GM03348 (cell line): ENCODE data around the gene RDH13.

ENCODE experiments used
- DNase-seq: peaks from one replicate; pipeline ENCODE4 v3.0.0; 2012; ENCODE audit warnings: low spot score

Gene RDH13

DNA sequence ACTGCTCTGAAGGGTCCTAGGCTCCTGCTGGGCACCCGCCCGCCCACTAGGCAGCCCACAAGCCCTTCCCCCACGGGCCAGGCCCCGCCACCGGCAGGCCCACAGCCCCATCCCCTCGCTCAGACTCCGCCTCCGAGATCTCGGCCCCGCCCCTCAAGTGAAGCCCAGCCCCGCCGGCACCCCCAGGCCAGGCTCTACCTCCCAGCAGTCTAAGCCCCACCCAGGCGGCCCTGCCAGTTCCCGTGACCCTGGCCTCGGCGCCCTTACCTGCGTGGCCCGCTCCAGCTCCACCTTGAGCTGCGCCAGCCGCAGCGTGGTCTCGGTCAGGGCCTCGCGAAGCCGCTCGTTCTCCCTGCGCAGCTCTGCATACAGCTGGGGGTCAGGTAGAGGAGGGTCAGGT is 29.0 kb upstream of the RDH13 start:
- no peak for DNase-seq

DNA sequence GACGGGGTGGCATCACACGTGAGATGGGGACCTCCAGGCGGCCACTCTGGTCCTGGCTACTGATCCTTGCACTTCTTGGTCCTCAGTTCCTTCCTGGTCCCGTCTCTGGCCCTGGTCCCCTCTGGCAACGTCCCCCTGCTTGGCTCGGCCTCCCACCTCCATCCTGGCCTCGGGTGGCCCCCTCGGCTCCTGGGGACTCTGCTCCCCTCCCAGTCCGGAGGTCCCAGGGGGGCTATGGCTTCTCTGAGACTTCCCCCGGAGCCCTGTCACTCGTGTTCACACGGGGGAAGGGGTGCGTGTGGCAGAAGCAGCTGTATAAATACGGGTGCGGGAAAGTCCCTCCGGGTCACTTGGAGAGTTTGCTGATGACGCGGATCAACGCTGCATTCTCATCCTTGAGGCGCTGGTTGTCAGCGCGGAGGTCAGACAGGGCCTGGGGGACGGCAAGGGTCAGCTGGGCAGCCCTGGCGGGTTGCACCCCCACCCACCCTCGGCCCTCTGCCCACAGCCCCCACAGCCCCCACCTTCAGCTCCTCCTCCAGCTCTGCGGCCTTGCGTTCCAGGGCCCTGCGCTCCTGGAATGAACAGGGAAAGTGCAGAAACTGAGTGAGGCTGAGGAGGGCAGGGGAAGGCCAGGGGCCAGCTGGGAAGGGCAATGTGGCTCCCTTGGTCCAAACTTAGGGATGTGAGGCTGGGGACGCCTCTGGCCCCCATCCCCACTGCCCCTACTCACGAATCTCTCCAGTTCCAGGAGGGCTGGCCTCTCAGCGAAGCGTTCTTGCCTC is 28.4 kb upstream of the RDH13 start:
- DNase-seq = no peak

DNA sequence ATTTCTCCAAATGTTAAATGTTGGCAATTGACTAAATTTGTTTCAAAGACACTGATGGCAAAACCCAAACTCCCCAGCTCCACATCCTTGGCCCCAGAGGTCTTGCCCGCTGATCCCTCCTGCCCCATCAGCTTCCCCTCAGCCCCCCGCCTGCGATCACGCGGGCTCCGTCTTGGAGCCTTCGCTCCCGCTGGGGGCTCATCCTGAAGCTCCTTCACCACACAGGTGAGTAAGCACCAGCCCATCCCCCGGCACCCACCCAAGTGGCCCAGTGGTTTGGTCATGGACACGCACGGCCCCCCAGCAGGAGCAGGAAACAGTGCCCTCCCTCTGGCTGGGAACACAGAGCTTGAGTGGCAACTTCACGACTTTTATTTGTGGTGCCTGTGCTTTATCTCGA is 27.6 kb upstream of the RDH13 start:
- no peak for DNase-seq

DNA sequence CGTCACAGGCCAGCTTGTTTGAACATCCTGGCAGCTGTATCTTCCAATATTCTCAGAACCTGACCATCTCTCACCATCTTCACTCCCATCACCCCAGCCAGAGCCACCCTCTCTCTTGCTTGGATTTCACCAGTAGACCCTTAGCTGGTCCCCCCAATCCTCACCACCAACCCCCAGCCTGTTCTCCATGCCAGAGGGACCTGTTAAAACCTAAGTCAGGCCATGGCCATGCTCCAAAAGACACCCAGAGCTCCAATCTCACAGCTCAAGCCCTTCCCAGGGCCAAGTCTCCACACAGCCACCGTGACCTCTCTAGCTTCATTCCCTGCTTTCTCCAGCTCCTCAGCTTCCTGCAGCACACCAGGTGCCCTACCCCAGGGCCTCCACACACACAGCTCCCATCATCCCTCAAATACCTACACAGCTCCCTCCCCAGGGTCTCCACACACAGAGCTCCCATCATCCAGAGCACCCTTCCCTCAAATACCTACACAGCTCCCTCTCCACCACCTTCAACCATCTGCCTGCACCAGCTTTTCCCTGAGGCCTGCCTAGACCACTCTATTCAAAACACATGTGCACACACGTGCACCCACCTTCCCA is 26.5 kb upstream of the RDH13 start:
- DNase-seq = no peak

DNA sequence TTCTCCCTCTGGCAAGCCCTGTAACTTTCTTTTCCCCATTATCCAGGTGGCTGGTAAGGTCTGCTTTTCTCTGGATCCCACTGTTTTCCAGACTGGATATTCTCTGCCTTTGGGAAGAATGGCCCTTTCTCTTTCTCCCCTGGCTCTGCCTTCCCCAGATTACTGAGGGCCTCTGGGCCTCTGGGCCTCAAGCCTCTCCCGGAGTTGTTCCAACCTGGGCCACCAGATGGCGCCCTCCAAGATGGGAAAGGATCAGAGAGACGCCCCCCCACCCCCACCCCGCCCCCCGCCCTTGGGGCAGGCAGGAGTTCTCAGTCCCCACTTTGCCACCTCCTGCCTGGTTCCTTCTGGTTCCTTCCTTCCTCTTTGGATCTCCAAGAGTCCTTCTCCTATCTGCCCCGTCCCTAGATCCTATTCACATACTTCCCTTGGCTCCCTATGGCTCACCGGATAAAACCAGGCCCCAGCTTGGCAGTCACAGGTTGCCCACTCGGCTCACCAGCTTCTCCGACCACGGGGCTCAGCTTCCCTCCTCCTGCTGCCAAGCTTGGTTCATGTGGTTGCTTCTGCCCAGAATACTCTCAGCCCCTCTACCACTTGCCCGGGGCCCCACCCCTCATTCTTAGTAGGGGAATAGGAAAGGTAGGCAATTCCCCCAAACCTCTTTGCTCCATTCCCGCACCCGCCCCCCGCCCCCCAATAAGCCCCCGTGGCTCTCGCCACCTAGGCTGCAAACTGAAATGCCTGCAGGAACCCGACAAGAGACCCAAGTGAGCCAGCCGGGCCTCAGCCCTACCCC is 25.8 kb upstream of the RDH13 start:
- DNase-seq = peak; percentile 87

DNA sequence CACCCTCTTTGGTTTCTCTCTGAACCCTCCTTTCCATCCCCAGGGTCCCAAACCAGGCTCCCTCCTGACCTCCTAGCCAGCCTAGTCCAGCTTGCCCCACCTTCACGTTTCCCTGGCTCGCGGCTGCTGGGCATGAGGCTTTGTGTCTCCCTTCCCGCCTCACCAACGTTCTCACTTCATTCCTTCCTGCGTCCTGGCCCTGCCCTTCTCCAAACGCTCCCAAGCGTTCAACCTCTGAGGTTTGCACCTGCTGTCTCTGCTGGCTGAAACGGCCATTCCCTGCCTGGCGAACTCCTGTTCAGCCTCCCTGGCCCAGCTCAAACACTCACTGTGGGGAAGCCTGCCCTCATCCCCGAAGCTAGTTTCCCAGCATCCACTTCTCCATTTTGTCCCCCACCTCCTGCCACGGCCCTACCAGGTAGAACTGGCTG is 25.1 kb upstream of the RDH13 start:
- no peak for DNase-seq

DNA sequence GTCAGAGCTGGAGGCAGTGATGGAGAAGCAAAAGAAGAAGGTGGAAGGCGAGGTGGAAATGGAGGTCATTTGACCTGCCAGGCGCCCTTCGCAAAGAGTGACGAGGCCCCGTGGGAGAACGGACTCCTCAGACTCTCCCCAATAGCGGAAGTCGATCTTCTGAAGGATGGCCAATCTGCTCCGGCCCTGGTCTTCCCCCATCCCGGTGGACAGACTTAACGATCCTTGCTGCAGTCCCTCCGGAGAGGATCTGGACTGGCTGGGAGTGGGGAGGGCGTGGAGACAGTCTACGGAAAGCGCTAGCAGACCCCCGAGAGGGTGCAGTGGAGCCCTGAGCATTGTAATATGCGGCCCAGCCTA is 24.6 kb upstream of the RDH13 start:
- peak; percentile 48 for DNase-seq

DNA sequence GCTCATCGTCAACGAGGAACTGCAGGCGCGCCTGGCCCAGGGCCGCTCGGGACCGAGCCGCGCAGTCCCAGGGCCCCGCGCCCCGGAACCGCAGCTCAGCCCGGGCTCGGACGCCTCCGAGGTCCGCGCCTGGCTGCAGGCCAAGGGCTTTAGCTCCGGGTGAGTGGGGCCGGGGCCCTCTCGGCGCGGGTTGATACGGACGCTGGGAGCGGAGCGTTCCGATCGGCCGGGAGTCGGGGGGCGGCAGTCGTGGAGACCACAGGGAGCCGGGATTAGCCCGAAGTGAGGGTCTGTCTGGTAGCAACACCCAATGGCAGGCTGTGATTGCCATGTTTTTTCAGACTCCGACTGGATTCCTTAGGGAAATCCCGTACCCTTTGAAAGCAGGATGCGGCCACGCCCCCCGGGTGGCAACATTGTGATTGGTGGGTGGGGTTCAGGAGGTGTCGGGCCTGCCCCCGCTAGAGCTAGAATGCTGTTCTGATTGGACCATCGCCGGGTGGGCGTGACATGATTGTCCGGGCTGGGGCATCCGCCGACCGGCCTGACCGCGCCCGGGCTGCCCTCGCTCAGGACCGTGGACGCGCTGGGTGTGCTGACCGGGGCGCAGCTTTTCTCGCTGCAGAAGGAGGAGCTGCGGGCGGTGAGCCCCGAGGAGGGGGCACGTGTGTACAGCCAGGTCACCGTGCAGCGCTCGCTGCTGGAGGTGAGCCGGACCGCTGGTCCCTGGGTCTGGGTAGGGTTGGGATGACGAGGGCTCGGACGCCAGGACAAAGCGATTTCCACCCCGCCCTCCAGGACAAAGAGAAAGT is 24.0 kb upstream of the RDH13 start:
- peak; percentile 99 for DNase-seq

DNA sequence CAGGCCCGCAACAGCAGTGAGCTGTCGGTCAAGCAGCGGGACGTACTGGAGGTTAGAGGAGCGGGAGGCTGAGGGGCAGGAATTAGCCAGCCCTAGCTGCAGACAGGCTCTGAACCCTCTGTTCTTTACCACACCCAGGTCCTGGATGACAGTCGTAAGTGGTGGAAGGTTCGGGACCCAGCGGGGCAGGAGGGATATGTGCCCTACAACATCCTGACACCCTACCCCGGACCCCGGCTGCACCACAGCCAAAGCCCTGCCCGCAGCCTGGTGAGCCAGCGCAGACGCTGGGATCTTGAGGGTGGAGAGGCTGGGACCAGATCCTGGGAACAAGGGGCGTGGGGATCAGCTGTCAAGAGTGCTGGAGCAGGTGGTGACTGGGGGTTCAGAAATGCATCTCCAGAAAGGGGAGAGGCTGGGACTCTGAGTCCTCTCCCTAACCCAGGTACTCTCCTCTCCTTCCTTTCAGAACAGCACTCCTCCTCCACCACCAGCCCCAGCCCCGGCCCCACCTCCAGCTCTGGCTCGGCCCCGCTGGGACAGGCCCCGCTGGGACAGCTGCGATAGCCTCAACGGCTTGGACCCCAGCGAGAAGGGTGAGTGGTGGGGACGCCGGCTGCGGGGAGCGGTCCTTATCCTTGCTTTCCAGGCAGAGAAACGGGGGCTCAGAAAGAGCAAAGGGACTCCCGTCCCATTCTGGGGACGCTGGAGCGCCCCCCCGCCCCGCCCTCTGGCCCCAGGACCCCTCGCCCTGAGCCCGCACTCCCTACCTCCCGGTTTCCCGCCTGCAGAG is 23.2 kb upstream of the RDH13 start:
- no peak for DNase-seq

DNA sequence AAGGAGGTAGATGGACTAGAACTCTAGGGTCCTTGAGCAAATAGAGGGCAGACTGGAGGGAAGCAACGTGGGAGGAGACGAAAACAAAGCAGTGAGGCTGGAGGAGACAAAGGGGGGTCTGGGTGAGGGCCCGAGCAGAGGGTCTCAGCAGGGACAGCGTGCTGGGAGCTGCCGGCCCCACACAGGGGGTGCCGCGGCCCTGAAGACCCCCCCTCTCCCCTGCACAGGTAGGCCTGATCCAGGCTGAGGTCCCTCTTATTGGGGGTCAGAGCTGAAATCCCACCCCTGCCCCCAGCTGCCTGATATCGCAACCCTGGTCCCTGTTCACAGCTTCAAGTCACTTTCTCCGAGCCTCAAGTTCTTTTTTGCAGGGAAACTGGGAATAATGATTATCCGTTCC is 21.5 kb upstream of the RDH13 start:
- DNase-seq = no peak

DNA sequence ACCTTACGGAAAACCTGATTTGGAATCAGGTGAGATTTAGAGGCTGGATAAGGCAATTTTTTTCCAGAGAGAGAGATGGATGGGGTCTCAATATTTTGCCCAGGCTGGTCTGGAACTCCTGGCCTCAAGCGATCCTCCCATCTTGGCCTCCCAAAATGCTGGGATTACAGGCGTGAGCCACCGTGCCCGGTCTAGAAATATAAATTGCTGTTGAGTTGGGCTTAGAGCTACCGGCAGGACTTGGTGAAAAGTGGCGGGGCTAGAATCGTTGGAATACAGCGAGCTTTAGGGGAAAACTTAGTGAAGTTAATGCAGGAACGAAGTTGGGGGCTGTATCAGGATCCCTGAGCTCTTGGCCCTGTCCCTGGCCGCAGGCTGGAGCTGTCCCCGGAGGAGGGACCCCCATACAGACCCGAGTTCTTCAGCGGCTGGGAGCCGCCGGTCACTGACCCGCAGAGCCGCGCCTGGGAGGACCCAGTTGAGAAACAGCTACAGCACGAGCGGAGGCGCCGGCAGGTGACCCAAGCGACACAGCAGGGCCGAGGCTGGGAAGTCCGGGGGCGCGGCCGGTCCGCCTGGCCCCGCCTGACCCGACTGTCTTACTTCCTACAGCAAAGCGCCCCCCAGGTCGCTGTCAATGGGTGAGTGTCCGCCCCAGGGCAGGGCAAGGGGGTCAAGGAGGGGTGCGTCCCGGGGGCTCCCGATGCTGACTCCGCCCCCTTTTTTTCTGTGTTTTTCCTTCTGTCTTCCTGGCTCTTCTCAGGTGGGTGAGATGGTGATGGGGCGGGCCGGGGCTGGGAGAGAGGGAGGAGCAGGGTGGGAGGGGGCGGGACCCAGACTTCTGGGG is 20.3 kb upstream of the RDH13 start:
- DNase-seq = no peak

DNA sequence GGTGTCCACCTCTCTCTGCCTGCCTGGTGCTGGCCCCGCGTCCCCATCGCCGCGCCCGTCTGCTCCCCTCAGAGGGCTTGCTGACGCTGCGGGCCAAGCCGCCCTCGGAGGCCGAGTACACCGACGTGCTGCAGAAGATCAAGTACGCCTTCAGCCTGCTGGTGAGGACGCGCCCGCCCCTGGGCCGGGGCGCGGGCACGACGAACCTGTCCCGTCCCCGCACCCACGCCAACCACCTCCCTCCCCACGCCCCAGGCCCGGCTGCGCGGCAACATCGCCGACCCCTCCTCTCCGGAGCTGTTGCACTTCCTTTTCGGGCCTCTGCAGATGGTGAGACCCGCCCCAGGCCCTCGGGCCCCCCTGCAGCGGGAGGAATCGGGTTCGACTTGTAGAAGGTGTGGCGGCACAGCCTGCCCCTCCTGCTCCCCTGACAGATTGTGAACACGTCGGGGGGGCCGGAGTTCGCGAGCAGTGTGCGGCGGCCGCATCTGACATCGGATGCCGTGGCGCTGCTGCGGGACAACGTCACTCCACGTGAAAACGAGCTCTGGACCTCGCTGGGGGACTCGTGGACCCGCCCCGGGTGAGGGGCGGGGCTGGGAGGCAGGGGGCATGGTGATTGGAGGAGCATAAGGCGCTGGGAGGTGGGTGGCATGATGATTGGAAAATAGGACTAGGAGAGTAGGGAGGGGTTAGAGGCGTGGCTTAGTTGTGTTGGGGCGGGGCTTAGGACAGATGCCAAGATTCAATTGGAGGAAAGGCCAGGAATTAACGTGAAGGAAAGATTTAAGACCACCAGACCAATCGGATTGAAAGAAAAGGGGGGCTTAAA is 19.3 kb upstream of the RDH13 start:
- peak; percentile 57 for DNase-seq

DNA sequence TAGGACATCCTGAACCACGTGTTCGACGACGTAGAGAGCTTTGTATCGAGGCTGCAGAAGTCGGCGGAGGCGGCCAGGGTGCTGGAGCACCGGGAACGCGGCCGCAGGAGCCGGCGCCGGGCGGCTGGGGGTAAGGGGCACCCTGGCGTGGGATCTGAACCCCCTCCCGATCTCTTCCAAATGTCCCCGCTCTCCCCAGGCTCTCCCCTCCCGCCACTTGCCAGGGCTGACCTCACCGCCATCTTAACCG is 18.7 kb upstream of the RDH13 start:
- DNase-seq = no peak

DNA sequence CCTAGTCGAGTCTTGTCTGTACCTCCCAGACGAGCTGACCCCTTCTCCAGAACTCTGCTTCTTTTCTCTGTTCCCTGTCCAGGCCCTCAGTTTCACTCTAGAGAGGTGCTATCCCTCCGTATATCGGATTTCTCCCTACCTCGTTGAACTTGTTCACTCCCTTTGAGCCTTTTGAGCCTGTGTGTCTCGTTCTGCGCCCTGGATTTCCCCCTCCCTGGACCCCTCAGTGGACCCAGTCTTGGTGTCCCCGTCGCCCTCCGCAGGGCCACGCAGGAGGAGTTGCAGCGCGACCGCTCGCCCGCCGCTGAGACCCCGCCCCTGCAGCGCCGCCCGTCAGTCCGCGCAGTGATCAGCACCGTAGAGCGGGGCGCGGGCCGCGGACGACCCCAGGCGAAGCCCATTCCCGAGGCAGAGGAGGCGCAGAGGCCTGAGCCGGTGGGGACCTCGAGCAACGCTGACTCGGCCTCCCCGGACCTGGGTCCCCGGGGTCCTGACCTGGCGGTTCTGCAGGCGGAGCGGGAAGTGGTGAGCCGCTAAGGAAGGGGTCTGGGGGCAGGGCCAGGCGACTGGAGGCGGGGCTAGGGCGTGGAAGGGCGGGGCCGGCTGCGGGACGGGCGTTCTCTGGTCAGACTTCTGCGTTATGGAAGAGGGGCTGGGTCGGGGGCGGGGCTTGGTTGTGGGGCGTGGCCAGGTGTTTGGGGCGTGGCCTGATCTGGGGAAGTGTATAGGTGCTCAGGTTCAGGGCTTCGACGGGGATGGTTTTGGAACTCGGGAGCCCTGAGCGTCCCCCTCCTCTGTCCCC is 18.2 kb upstream of the RDH13 start:
- DNase-seq = peak; percentile 75

DNA sequence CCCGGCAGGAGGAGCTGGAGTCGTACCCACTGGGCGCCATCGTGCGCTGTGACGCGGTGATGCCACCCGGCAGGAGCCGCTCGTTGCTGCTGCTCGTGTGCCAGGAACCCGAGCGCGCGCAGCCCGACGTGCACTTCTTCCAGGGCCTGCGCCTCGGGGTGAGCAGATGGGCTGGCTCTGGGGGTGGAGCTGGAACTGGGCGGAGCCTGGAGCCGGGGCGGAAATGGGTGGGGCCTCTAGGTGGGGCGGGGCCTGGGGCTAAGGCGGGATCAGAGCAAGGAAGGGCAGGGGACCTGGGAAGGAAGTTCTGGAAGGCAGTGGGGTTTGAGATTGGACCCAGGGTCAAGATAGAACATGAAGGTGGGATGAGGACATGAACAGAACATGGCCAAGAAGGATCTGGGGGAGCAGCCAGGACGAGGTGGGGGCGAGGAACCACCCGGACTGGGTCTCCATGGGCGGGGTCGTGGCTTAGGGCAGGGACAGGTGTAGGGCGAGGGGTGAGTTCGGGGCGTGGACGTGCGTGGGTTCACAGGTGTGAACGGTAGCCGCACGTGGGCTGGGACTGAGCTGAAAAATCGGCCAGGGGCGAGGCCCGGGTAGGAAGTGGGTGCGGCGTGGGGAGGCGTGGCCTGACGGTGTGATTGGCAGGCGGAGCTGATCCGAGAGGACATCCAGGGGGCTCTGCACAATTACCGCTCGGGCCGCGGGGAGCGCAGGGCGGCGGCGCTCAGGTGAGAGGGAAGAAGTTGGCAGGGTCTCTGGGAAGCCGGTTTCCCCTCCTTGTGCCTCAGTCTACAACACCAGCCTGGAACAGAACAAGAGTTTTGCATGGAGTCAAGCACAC is 17.4 kb upstream of the RDH13 start:
- peak; percentile 80 for DNase-seq

DNA sequence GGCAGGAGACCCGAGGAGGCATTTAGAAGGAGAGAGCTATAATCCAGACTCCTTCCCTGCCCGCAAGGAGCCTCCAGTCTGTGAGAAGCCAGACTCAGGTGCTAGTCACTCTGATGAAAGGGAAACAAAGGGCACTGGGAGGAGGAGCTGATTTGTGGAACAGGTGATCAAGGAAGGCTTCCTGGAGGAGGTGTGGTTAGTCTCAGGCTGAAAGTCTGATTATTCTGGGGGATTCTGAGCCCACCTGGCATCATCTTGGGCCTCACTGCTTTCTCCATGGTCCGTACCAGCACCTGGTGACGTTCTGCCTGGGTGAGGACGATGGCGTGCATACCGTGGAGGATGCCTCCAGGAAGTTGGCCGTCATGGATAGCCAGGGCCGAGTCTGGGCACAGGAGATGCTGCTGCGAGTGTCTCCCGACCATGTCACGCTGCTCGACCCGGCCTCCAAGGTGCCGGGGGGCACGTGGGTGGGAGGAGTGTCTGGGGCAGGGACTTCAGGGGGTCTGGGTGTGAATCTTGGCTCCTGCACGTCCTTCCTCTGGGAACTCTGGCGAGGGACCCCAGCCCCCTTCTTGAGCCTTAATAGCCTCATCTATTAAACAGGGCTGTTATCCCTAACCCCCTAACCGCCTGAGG is 16.6 kb upstream of the RDH13 start:
- DNase-seq = no peak

DNA sequence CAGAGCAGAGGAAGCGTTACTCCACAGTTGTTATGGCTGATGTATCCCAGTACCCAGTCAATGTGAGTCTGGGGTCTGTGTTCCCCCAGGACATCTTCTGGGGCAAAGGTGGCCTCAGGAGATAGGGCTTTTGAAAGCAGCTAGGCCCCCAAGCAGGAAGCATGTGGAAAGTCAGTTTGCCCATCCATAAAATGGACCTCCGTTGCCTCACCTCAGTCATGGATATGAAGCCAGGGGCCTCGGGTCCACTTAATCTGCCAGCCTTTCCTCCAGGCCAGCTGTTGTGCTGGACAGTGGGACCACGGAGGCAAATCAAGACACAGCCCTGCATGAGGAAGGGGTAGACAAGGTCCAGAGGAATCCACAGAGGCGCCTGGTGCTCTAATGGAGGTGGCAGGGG is 16.0 kb upstream of the RDH13 start:
- DNase-seq = no peak

DNA sequence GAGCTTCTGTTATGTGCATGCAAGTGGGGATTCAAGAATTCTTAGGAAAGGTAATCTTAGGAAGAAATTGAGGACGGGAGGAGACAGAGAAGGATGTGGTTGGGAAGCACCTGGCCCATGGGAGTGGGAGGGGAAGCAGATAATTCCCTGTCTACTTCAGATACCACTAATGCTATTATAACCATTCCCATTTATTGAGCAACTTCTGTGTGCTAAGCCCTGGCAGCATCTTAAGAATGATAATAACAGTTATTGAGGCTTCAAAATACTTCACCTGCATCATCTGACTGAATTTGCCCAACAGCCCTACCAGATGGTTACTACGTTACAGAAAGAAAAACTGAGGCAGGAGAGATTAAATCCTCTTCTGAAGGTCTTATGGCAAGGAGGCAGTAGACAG is 14.2 kb upstream of the RDH13 start:
- no peak for DNase-seq
